GM19025 (cell line): ENCODE measurements around the gene IL1RAPL2.

Source experiments
- ATAC-seq: cut with Tn5 transposase; IDR thresholded peaks from one replicate; pipeline ENCODE4 v1.9.1; 2021; ENCODE audit warnings: mild to moderate bottlenecking, low read depth, moderate library complexity; ENCODE audit not compliant: unreplicated experiment

Gene IL1RAPL2

GRCh38 chrX:105347373-105347772, 781.4 kb downstream of the IL1RAPL2 start:
- no peak for ATAC-seq

- no peak for ATAC-seq
These were observed 783.5 kb downstream of the IL1RAPL2 start for GRCh38 chrX:105349476-105349875.

GRCh38 chrX:105375816-105376215, 809.8 kb downstream of the IL1RAPL2 start:
- ATAC-seq, result no peak

GRCh38 chrX:105424729-105425128, 858.7 kb downstream of the IL1RAPL2 start:
- ATAC-seq, result no peak

- no peak for ATAC-seq
These were observed 885.4 kb downstream of the IL1RAPL2 start for GRCh38 chrX:105451401-105451800.

- no peak for ATAC-seq
These were observed 892.8 kb downstream of the IL1RAPL2 start for GRCh38 chrX:105458846-105459245.

- no peak for ATAC-seq
These were observed 894.4 kb downstream of the IL1RAPL2 start for GRCh38 chrX:105460376-105460775.

- ATAC-seq, result no peak
These were observed 895.0 kb downstream of the IL1RAPL2 start for GRCh38 chrX:105461016-105461415.

- no peak for ATAC-seq
These were observed 896.2 kb downstream of the IL1RAPL2 start for GRCh38 chrX:105462186-105462585.

- no peak for ATAC-seq
These were observed 897.5 kb downstream of the IL1RAPL2 start for GRCh38 chrX:105463473-105463872.

- ATAC-seq, result no peak
These were observed 898.6 kb downstream of the IL1RAPL2 start for GRCh38 chrX:105464618-105465017.

- no peak for ATAC-seq
These were observed 902.7 kb downstream of the IL1RAPL2 start for GRCh38 chrX:105468741-105469140.

GRCh38 chrX:105471597-105471996, 905.6 kb downstream of the IL1RAPL2 start:
- ATAC-seq, result no peak

GRCh38 chrX:105475801-105476200, 909.8 kb downstream of the IL1RAPL2 start:
- no peak for ATAC-seq

GRCh38 chrX:105477351-105477750, 911.4 kb downstream of the IL1RAPL2 start:
- ATAC-seq, result no peak

GRCh38 chrX:105480646-105481310, 914.8 kb downstream of the IL1RAPL2 start:
- ATAC-seq, result no peak

- no peak for ATAC-seq
These were observed 917.0 kb downstream of the IL1RAPL2 start for GRCh38 chrX:105483011-105483410.

GRCh38 chrX:105488716-105489115, 922.7 kb downstream of the IL1RAPL2 start:
- ATAC-seq, result no peak

GRCh38 chrX:105495376-105495775, 929.4 kb downstream of the IL1RAPL2 start:
- no peak for ATAC-seq

GRCh38 chrX:105502336-105502735, 936.3 kb downstream of the IL1RAPL2 start:
- no peak for ATAC-seq

GRCh38 chrX:105515561-105515960, 949.6 kb downstream of the IL1RAPL2 start:
- ATAC-seq, result no peak

GRCh38 chrX:105526431-105526830, 960.4 kb downstream of the IL1RAPL2 start:
- no peak for ATAC-seq

GRCh38 chrX:105527759-105528158, 961.8 kb downstream of the IL1RAPL2 start:
- no peak for ATAC-seq
